ENCODE data around the gene MACROD2. TPM values are rescaled to one million over a fixed set of nuclear protein-coding genes. Genes with fewer than 3 reads are reported as not detected.

MACROD2 gene
- total and polyA plus RNA-seq, 9 donors = 2.0 to 4.9 (median 3.1) TPM

DNA sequence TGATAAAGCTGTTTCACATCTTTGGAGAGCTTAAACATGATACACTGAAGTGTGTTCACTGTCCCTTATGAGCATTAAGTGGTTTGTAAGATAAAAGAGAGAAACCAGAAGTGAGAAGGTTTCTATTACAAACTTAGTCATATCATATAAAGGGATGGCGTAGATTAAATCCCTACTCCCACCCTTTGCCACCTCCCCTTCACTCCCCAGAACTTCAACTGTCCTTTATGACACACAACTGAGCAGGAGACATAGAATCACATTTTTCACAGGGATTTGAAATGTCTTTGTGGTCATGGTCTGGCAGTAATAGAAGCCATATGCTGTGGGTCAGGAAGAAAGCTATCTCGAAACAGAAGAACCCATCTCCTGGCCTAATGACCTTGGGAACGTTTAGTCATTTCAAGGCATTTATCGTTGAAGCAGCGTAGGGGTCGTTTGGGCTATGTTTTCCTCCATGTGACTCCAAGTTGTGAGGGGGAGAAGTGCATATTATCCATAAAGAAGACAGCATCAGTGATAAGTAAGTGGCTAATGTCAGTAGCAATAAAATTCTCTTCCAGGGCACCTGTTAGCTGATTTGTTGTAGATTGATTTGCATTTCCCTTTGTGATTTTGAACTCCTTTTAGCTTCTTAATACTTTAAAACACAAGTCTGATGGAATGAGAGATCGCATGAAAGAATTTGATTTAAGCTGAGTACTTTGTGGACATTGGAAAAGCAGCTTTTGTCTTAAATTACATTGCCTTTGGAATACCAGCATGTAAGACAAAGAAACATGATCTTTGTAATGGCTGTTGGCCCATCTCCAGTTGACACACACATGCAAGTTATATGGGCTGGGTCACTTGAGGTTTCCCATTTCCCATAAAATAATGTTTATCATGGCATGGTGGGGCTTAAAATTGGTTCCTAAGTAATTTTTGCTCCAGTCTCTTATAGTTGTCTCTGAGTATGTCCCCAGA, 843.6 kb downstream of the MACROD2 start:
- no peaks in the 10 kb centered on the region for H3K27me3 ChIP-seq (ENCODE audit: control insufficient read depth, insufficient read depth, low read length)
- H3K4me1 ChIP-seq (ENCODE audit: control insufficient read depth, insufficient read depth, low read length) = no peaks in the 10 kb centered on the region
- 43% methylated on average over 1 of the region's 7 CpGs for WGBS (ENCODE audit: insufficient coverage)
- no peaks in the 10 kb centered on the region for H3K36me3 ChIP-seq (ENCODE audit: control insufficient read depth, insufficient read depth, low read length)
- H3K4me3 ChIP-seq (ENCODE audit: low read length) = no peak overlapping the region
- no peaks in the 10 kb centered on the region for H3K9me3 ChIP-seq (replicated peaks; ENCODE audit: control insufficient read depth, low read depth, low read length)
- no peak overlapping the region for H3K27ac ChIP-seq (ENCODE audit: low read length)
- peak; percentile 49 for DNase-seq

DNA sequence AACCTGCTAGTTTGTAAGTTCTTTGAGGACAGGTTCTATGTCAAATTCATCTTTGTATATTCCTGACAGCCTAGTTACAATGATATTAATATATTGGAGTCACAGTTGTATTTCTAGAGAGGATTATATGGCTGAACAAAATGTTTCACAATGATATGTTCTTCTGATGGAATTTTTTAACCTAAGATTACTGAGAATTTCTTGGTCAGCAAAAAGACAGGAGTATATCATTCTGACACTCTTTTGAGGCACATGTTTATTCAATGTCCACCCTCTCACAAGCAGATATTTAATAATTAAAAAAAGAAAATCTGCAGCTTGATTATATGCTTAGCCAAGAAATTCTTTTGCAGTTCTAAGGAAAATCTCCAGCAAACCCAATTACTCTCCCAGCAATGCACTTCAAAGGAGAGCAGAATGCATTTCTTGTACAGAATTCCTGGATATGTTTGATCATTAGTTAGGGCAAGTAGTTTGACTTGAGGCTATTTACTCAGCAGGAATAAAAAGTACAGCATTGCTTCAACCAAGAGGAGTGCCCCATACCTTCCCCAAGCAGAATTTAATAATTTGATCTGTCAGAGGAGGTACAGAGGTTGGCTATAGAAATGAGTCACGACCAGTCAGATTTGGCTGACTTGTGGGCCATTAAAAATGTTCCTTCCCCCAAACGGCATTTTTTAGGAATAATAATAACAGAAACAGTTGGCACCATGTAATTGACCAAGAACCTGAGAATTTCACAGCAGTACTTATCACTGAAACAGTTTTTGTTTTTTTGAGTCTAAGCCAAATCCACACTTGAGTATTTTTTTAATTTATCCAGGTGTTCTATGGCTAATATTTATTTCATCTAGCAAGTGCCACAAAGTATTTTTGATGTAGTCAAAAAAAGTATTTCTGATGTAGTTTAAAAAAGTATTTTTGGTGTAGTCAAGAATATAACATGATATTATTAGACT, 850.2 kb downstream of the MACROD2 start:
- 60% methylated on average over 2 of the region's 2 CpGs for WGBS (ENCODE audit: insufficient coverage)
- DNase-seq = no peak
- no peak overlapping the region for H3K4me3 ChIP-seq (ENCODE audit: low read length)
- H3K36me3 ChIP-seq (ENCODE audit: control insufficient read depth, insufficient read depth, low read length) = no peaks in the 10 kb centered on the region
- H3K4me1 ChIP-seq (ENCODE audit: control insufficient read depth, insufficient read depth, low read length) = no peaks in the 10 kb centered on the region
- H3K27me3 ChIP-seq (ENCODE audit: control insufficient read depth, insufficient read depth, low read length) = no peaks in the 10 kb centered on the region
- no peak overlapping the region for H3K27ac ChIP-seq (ENCODE audit: low read length)
- H3K9me3 ChIP-seq (replicated peaks; ENCODE audit: control insufficient read depth, low read depth, low read length) = no peaks in the 10 kb centered on the region

DNA sequence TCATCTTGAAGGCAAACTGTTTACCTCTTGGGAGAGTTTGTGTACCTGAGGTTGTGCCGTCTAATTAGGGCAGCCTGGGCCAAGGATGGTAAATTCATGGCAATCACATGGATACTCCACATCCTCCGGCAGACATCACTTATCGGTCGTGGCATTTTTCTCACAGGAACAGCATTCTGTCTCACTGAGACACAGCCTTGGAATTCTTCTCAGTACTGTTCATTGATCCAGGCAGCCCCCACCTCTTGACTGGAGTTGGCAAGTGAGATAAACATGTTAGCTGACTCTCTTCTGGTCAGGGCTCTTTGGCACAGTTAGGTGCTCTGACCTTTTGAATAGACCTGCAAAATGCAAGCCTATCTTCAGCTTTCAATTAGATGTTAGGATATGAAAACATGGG, 853.5 kb downstream of the MACROD2 start:
- Histone ChIP-seq H3K4me1 (ENCODE audit: control insufficient read depth, insufficient read depth, low read length) (no peaks in the 10 kb centered on the region), H3K9me3 (replicated peaks; ENCODE audit: control insufficient read depth, low read depth, low read length) (no peaks in the 10 kb centered on the region), H3K36me3 (ENCODE audit: control insufficient read depth, insufficient read depth, low read length) (no peaks in the 10 kb centered on the region), H3K27me3 (ENCODE audit: control insufficient read depth, insufficient read depth, low read length) (no peaks in the 10 kb centered on the region), H3K4me3 (ENCODE audit: low read length) (no peak overlapping the region), H3K27ac (ENCODE audit: low read length) (no peak overlapping the region)
- DNase-seq = no peak
- 89% methylated on average over 3 of the region's 4 CpGs for WGBS (ENCODE audit: insufficient coverage)

DNA sequence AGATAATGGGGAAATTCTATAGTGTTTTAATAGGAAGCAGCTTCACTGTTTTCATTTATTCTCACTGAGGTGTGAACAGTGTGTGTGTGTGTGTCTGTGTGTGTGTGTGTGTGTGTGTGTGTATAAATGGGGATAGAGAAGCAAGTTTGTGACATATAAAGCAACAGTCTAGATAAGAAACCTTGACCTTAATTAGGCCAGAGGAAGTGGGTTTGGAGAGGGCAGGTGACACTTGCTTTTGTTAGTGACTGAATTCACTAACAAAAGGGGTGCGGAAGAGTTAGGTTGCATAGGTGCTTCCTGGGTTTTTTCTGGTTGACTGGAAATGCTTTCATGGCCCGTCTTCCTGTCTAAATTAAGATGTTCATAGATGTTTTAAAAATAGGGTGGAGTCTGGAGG, 857.8 kb downstream of the MACROD2 start:
- 76% methylated on average over 2 of the region's 2 CpGs for WGBS (ENCODE audit: insufficient coverage)
- no peak overlapping the region for H3K4me3 ChIP-seq (ENCODE audit: low read length)
- no peak for DNase-seq
- no peaks in the 10 kb centered on the region for H3K4me1 ChIP-seq (ENCODE audit: control insufficient read depth, insufficient read depth, low read length)
- no peak overlapping the region for H3K27ac ChIP-seq (ENCODE audit: low read length)
- no peaks in the 10 kb centered on the region for H3K36me3 ChIP-seq (ENCODE audit: control insufficient read depth, insufficient read depth, low read length)
- H3K27me3 ChIP-seq (ENCODE audit: control insufficient read depth, insufficient read depth, low read length) = no peaks in the 10 kb centered on the region
- H3K9me3 ChIP-seq (replicated peaks; ENCODE audit: control insufficient read depth, low read depth, low read length) = no peaks in the 10 kb centered on the region

DNA sequence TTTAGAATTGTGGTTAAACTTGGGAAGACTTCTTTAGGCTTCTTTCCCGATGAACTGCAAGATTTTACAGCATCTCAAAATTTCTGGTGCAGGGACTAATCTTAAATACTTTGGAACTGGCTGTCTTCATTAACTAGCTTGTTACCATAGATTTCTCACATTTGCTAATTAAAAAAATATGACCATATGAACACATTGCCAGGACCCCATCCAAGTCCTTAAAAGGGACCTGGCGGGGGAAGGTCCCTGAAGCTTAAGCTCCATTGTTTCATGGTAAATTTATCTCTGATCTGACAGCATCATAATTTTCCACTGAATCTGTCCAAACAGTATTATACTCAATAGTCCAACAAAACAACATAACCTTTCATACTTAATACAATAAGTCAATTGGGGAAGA, 859.9 kb downstream of the MACROD2 start:
- Histone ChIP-seq H3K9me3 (replicated peaks; ENCODE audit: control insufficient read depth, low read depth, low read length) (no peaks in the 10 kb centered on the region), H3K27me3 (ENCODE audit: control insufficient read depth, insufficient read depth, low read length) (no peaks in the 10 kb centered on the region), H3K27ac (ENCODE audit: low read length) (no peak overlapping the region), H3K36me3 (ENCODE audit: control insufficient read depth, insufficient read depth, low read length) (no peaks in the 10 kb centered on the region), H3K4me1 (ENCODE audit: control insufficient read depth, insufficient read depth, low read length) (no peaks in the 10 kb centered on the region), H3K4me3 (ENCODE audit: low read length) (no peak overlapping the region)
- DNase-seq = peak; percentile 35
- 80% methylated on average over 1 of the region's 2 CpGs for WGBS (ENCODE audit: insufficient coverage)

DNA sequence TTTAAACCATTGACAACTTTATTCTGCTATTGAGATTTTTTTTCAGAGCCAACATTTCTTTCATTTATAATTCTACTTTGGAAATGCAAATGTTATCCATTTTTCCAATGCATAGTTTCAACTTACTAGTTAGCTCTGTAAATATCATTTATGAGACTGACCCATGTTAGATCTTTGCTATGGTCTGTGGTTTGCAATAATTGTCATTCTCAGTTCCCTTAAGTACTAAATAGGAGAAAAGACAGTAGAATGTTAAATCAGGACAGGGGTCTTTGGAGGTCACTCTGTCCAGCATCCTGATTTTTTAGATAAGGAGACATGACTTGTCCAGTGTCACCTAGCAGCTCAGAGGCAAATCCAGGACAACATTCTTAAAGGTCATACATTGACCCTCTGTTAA, 864.3 kb downstream of the MACROD2 start:
- Histone ChIP-seq H3K4me3 (ENCODE audit: low read length) (no peak overlapping the region), H3K36me3 (ENCODE audit: control insufficient read depth, insufficient read depth, low read length) (no peaks in the 10 kb centered on the region), H3K9me3 (replicated peaks; ENCODE audit: control insufficient read depth, low read depth, low read length) (no peaks in the 10 kb centered on the region), H3K27me3 (ENCODE audit: control insufficient read depth, insufficient read depth, low read length) (no peaks in the 10 kb centered on the region), H3K27ac (ENCODE audit: low read length) (no peak overlapping the region), H3K4me1 (ENCODE audit: control insufficient read depth, insufficient read depth, low read length) (no peaks in the 10 kb centered on the region)
- DNase-seq = no peak

DNA sequence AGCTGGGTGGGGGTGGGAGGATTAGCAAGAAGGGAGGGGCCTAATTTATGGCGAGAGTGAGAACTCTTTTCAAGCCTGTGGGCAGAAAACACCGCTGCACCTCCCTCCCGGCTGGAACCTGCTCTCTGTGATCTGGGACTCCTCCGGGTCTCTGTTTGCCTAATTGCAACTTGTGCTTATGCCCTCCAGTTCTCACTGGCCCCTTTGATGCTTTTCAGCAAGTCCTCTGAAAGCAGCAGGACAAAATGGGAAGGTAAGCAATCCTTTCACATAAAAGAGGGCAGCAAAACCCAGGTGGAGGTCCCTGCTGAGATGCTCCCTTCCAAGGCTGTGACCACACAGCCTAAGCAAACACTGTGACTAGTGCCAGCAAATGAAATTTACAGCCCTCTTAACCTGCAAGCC, 865.1 kb downstream of the MACROD2 start:
- Histone ChIP-seq H3K4me3 (ENCODE audit: low read length) (no peak overlapping the region), H3K9me3 (replicated peaks; ENCODE audit: control insufficient read depth, low read depth, low read length) (no peaks in the 10 kb centered on the region), H3K27ac (ENCODE audit: low read length) (no peak overlapping the region), H3K36me3 (ENCODE audit: control insufficient read depth, insufficient read depth, low read length) (no peaks in the 10 kb centered on the region), H3K27me3 (ENCODE audit: control insufficient read depth, insufficient read depth, low read length) (no peaks in the 10 kb centered on the region), H3K4me1 (ENCODE audit: control insufficient read depth, insufficient read depth, low read length) (no peaks in the 10 kb centered on the region)
- WGBS (ENCODE audit: insufficient coverage) = 21% methylated on average over 3 of the region's 4 CpGs
- DNase-seq = no peak

DNA sequence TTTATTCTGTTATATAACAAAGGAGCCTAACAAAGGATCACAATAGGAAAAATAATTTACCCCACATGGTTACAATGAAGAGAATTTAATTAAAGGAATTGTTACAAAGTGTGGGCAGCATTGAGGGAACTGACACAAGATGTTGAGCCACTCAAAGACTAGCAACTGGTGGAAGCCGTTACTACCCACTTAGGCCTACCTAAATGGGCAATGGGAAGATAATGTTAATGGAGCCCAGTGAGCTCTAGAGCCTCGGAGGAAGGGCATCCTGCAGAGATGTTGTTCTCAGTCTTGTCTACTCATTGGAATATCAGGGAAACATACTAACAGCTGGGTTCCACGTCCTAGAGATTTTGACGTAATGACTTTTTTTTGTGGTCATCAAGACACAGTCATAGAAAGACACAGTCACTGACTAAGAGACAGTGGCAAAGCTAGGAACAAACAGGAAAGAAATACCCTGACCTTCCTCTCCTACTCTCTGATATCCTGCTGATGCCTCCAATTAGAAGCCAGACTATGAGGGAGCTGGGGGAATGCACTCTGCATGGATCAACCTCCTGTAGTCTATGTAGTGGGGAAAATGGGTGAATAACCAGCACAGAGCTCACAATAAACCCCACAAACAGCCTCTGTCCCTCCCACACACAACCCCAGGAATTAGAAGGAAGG, 865.8 kb downstream of the MACROD2 start:
- Histone ChIP-seq H3K27ac (ENCODE audit: low read length) (no peak overlapping the region), H3K4me1 (ENCODE audit: control insufficient read depth, insufficient read depth, low read length) (no peaks in the 10 kb centered on the region), H3K36me3 (ENCODE audit: control insufficient read depth, insufficient read depth, low read length) (no peaks in the 10 kb centered on the region), H3K4me3 (ENCODE audit: low read length) (no peak overlapping the region), H3K9me3 (replicated peaks; ENCODE audit: control insufficient read depth, low read depth, low read length) (no peaks in the 10 kb centered on the region), H3K27me3 (ENCODE audit: control insufficient read depth, insufficient read depth, low read length) (no peaks in the 10 kb centered on the region)
- DNase-seq = no peak
- 100% methylated on average over 1 of the region's 4 CpGs for WGBS (ENCODE audit: insufficient coverage)

DNA sequence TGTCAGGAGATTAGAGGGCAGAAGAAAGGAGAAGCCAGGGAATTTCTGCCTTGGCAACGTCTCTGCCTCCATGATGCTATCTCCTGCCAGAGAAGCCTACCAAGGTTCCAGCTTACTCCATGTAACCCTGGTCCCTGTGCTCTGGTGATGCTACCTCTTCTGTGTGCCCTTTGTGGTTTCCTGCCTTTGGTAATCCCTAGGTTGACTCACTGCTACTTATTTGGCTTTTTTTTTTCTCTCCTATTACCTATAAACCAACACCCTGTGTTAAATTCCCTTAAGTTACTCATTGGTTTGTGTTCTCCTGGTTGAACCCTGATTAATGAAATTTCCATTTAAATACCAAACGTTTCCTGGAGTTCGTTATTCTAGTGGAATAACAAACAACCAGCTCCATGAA, 869.9 kb downstream of the MACROD2 start:
- no peak overlapping the region for H3K4me3 ChIP-seq (ENCODE audit: low read length)
- no peaks in the 10 kb centered on the region for H3K4me1 ChIP-seq (ENCODE audit: control insufficient read depth, insufficient read depth, low read length)
- no peaks in the 10 kb centered on the region for H3K36me3 ChIP-seq (ENCODE audit: control insufficient read depth, insufficient read depth, low read length)
- H3K9me3 ChIP-seq (replicated peaks; ENCODE audit: control insufficient read depth, low read depth, low read length) = no peaks in the 10 kb centered on the region
- WGBS (ENCODE audit: insufficient coverage) = 83% methylated on average over 1 of the region's 3 CpGs
- DNase-seq = no peak
- no peaks in the 10 kb centered on the region for H3K27me3 ChIP-seq (ENCODE audit: control insufficient read depth, insufficient read depth, low read length)
- H3K27ac ChIP-seq (ENCODE audit: low read length) = no peak overlapping the region

DNA sequence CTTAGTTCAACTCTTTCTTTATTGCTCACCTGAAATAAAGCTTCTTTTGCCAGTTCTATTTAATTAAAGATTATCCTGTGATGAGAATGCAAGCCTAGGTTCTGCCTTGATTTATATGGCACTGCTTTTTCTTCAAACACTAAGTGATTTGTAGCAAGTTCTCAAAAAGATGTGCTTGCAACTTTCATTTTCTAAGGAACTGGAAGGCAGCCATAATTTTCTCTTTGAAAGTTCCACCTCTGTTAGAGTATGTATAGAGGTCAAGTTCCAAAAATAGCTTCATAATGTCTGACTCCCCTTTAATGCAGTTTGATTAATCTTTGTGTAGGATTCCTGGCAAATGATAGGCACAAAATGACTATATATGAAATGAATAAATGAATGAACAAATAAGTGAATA, 870.4 kb downstream of the MACROD2 start:
- Histone ChIP-seq H3K27me3 (ENCODE audit: control insufficient read depth, insufficient read depth, low read length) (no peaks in the 10 kb centered on the region), H3K4me1 (ENCODE audit: control insufficient read depth, insufficient read depth, low read length) (no peaks in the 10 kb centered on the region), H3K4me3 (ENCODE audit: low read length) (no peak overlapping the region), H3K36me3 (ENCODE audit: control insufficient read depth, insufficient read depth, low read length) (no peaks in the 10 kb centered on the region), H3K27ac (ENCODE audit: low read length) (no peak overlapping the region), H3K9me3 (replicated peaks; ENCODE audit: control insufficient read depth, low read depth, low read length) (no peaks in the 10 kb centered on the region)
- DNase-seq = no peak
